ENCODE data around the gene FAM120B.

DNA sequence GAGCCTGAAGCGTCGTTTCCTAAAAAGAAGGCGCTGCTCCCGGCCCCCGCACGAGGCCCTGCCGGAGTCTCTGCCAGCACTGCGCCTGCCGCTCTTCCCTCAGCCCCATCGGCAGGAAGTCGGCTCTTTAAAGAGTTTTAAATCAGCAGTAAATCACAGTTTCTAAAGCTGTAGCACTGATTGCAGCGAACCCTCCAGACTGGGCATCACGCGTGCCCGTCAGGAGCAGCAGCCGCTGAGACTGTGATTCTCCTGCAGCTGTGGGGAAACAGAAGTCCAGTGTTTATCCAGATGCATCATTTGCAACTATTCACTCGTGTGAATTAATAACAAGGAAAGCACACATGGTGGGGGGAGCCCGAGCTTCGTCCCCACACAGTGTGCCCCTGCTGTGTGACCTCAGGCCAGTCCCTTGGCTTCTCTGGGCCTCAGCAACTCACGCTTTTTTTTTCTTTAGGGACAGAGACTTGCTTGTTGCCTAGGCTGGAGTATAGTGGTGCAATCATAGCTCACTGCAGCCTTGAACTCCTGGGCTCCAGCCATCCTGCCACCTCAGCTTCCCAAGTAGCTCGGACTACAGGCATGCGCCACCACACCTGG, 44.0 kb upstream of the FAM120B start:
- TF ChIP-seq, protein P1, sequence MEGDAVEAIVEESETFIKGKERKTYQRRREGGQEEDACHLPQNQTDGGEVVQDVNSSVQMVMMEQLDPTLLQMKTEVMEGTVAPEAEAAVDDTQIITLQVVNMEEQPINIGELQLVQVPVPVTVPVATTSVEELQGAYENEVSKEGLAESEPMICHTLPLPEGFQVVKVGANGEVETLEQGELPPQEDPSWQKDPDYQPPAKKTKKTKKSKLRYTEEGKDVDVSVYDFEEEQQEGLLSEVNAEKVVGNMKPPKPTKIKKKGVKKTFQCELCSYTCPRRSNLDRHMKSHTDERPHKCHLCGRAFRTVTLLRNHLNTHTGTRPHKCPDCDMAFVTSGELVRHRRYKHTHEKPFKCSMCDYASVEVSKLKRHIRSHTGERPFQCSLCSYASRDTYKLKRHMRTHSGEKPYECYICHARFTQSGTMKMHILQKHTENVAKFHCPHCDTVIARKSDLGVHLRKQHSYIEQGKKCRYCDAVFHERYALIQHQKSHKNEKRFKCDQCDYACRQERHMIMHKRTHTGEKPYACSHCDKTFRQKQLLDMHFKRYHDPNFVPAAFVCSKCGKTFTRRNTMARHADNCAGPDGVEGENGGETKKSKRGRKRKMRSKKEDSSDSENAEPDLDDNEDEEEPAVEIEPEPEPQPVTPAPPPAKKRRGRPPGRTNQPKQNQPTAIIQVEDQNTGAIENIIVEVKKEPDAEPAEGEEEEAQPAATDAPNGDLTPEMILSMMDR (IDR thresholded peaks at IDR 0.05) = no peak
- TF ChIP-seq POLR2A (IDR thresholded peaks at IDR 0.05) = no peak

Data from breast epithelium (tissue), 3 donors.